GM23248 (cell line): ENCODE measurements around the gene FLAD1. TPM values are rescaled to one million over a fixed set of nuclear protein-coding genes. Genes with fewer than 3 reads are reported as not detected.
A peak's percentile ranks its signal among the peaks of the same experiment; 100 is the strongest.

Experiments used
- DNase-seq: peaks from one replicate; pipeline ENCODE4 v3.0.0-alpha.2; 2015
- H2AFZ ChIP-seq: fragments of 200-600 bp; sonication (generic); 2 replicates; pipeline ENCODE4 v1.6.1; 2016; ENCODE audit warnings: antibody characterized with exemption
- H3F3A ChIP-seq: fragments of 200-600 bp; sonication (generic); 2 replicates; pipeline ENCODE4 v1.6.1; 2016; ENCODE audit warnings: mild to moderate bottlenecking, antibody characterized with exemption, mixed run types; ENCODE audit not compliant: insufficient read depth
- H3K27ac ChIP-seq: fragments of 200-600 bp; sonication (generic); 2 replicates; pipeline ENCODE4 v1.5.1; 2016; ENCODE audit warnings: mild to moderate bottlenecking
- H3K27me3 ChIP-seq: fragments of 200-600 bp; sonication (generic); replicated peaks from 2 replicates; pipeline ENCODE4 v1.6.1; 2016; ENCODE audit warnings: mild to moderate bottlenecking; ENCODE audit not compliant: insufficient read depth
- H3K36me3 ChIP-seq: fragments of 200-600 bp; sonication (generic); 2 replicates; pipeline ENCODE4 v1.6.1; 2016; ENCODE audit warnings: low read depth, mild to moderate bottlenecking
- H3K4me1 ChIP-seq: fragments of 200-600 bp; sonication (generic); 2 replicates; pipeline ENCODE4 v1.6.1; 2016; ENCODE audit warnings: mild to moderate bottlenecking; ENCODE audit not compliant: insufficient read depth
- H3K4me2 ChIP-seq: fragments of 200-600 bp; sonication (generic); one replicate; pipeline ENCODE4 v1.6.1; 2016; ENCODE audit warnings: mild to moderate bottlenecking; ENCODE audit not compliant: unreplicated experiment
- H3K4me3 ChIP-seq: fragments of 200-600 bp; sonication (generic); 2 replicates; pipeline ENCODE4 v1.5.1; 2016; ENCODE audit warnings: mild to moderate bottlenecking
- H3K79me2 ChIP-seq: fragments of 200-600 bp; sonication (generic); 2 replicates; pipeline ENCODE4 v1.6.1; 2016; ENCODE audit warnings: mild to moderate bottlenecking; ENCODE audit not compliant: insufficient read depth
- H3K9ac ChIP-seq: fragments of 200-600 bp; sonication (generic); 2 replicates; pipeline ENCODE4 v1.6.1; 2016; ENCODE audit warnings: mild to moderate bottlenecking
- H3K9me2 ChIP-seq: fragments of 200-600 bp; sonication (generic); 2 replicates; pipeline ENCODE4 v1.6.1; 2016; ENCODE audit warnings: mixed run types, mild to moderate bottlenecking, moderate library complexity; ENCODE audit not compliant: insufficient read depth
- H3K9me3 ChIP-seq: fragments of 200-600 bp; sonication (generic); one replicate; pipeline ENCODE4 v1.6.1; 2017; ENCODE audit warnings: low read depth
- H4K20me1 ChIP-seq: fragments of 200-600 bp; sonication (generic); 2 replicates; pipeline ENCODE4 v1.6.0; 2016; ENCODE audit not compliant: insufficient read depth
- EZH2 ChIP-seq: fragments of 200-600 bp; sonication (generic); IDR thresholded peaks from 2 replicates; pipeline ENCODE4 v1.6.1; 2018; ENCODE audit warnings: antibody characterized with exemption, mild to moderate bottlenecking; ENCODE audit not compliant: insufficient read depth, poor library complexity, severe bottlenecking
- EZH2phosphoT487 ChIP-seq: fragments of 200-600 bp; sonication (generic); IDR thresholded peaks from 2 replicates; pipeline ENCODE4 v1.6.1; 2018; ENCODE audit warnings: antibody characterized with exemption, moderate library complexity, mild to moderate bottlenecking, low read depth; ENCODE audit not compliant: insufficient read depth
- WGBS, 2 experiments: methylation state at CpG; one replicate each; pipeline ENCODE4 v1.1.6; 2015 to 2017; ENCODE audit warnings: low lambda C conversion rate in 2 of 2, low coverage in 1 of 2; ENCODE audit errors: missing lambda C conversion rate in 2 of 2; 5-methylcytosine and 5-hydroxymethylcytosine counted together
- in situ Hi-C: fragments of 300-500 bp; cut with MboI; formaldehyde crosslinking; loops from 2 replicates; pipeline ENCODE4 v1.15.0; 2020
- polyA plus RNA-seq: library from polyadenylated mRNA; unstranded; fragments of >200 nt; fragmentation: Nextera tagmentation; extraction: Ambion mirVana; gene quantifications from 2 replicates; pipeline ENCODE4 v1.2.1, GENCODE V29; 2016
- total RNA-seq: library from RNA; depleted of rRNA; stranded (reverse); fragments of >200 nt; shearing (Covaris generic); gene quantifications from 2 replicates; pipeline ENCODE4 v1.2.3, GENCODE V29; 2014; rRNA removed

Gene FLAD1
- total RNA-seq (15.6 and 21.3 TPM in 2 replicates), polyA plus RNA-seq (26.4 and 30.2 TPM in 2 replicates)

- H3K4me3 ChIP-seq = peak within 1 kb of the TSS; percentile 92
- no peak within 1 kb of the TSS; the same call in 1 of the 2 replicates for H3K27ac ChIP-seq
- H3K9me2 ChIP-seq = no peaks in the 10 kb centered on the region
- no peaks in the 10 kb centered on the region for H3K27me3 ChIP-seq
- peak within 1 kb of the TSS; percentile 85 for H3K9ac ChIP-seq
- H2AFZ ChIP-seq = peak within 1 kb of the TSS; percentile 85
- TF ChIP-seq EZH2 = no peak
- no peak for TF ChIP-seq EZH2phosphoT487
- H3K4me2 ChIP-seq = peak within 1 kb of the TSS; percentile 99
- H3K79me2 ChIP-seq = peaks cover 73% of the 10 kb centered on the region
- no peaks in the 10 kb centered on the region; the same call in 1 of the 2 replicates for H3F3A ChIP-seq
- in situ Hi-C loops = no loop called here
- peak; percentile 100 for DNase-seq
- peaks cover 5% of the 10 kb centered on the region for H3K4me1 ChIP-seq
- H3K9me3 ChIP-seq = no peaks in the 10 kb centered on the region
- WGBS, 2 experiments = 0 to 1% methylated on average over 26 of the region's 26 CpGs
- H3K36me3 ChIP-seq = no peaks in the 10 kb centered on the region
- no peaks in the 10 kb centered on the region for H4K20me1 ChIP-seq
Measured at GRCh38 chr1:154982897-154983648, at the start of gene FLAD1. Gene FLAD1, plus strand, starts transcription at chr1:154983344. Its CDS starts 351 bp downstream, at chr1:154983695.

DNA sequence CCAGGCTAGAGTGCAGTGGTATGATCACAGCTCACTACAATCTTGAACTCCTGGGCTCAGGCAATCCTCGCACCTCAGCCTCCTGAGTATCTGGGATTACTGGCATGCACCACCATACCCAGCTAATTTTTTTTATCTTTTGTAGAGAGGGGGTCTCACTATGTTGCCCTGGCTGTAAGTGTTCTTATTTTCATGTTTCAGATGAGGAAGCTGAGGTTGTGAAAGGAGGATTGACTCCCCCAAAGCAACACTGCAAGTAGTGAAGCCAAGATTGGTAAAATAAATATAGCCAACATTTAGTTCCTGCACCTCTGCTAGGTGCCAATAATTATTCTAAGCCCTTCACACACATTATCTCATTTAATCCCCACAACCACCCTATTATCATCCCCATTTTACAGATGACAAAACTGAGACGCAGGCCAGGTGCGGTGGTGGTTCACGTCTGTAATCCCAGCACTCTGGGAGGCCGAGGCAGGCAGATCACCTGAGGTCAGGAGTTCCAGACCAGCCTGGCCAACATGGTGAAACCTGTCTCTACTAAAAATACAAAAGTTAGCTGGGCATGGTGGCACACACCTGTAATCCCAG lies 48.7 kb upstream of the FLAD1 start:
- DNase-seq = no peak
- 94 to 99% methylated on average over 5 of the region's 5 CpGs for WGBS, 2 experiments
- in situ Hi-C loops = no loop called here
- Histone ChIP-seq H2AFZ (no peak overlapping the region), H3K27me3 (no peaks in the 10 kb centered on the region), H3K79me2 (peaks cover 10% of the 10 kb centered on the region; the same call in 1 of the 2 replicates), H3K4me3 (no peak overlapping the region), H3K9me2 (no peaks in the 10 kb centered on the region), H4K20me1 (no peaks in the 10 kb centered on the region), H3K36me3 (no peaks in the 10 kb centered on the region), H3K9me3 (no peaks in the 10 kb centered on the region), H3K27ac (no peak overlapping the region), H3K4me1 (peaks cover 14% of the 10 kb centered on the region), H3F3A (peaks cover 16% of the 10 kb centered on the region), H3K4me2 (no peak overlapping the region), H3K9ac (no peak overlapping the region)
- TF ChIP-seq EZH2 = no peak
- no peak for TF ChIP-seq EZH2phosphoT487

GRCh38 chr1:154935749-154936554 lies 47.2 kb upstream of the FLAD1 start:
- DNase-seq = no peak
- H3F3A ChIP-seq = peaks cover 16% of the 10 kb centered on the region
- 35 to 45% methylated on average over 27 of the region's 27 CpGs for WGBS, 2 experiments
- H3K9ac ChIP-seq = peak overlapping the region; percentile 95
- peak overlapping the region; percentile 79 for H3K4me3 ChIP-seq
- in situ Hi-C loops = no loop called here
- peak overlapping the region; percentile 89 for H2AFZ ChIP-seq
- TF ChIP-seq EZH2phosphoT487 = no peak
- TF ChIP-seq EZH2 = no peak
- H3K9me2 ChIP-seq = no peaks in the 10 kb centered on the region
- H3K4me2 ChIP-seq = peak overlapping the region; percentile 95
- H4K20me1 ChIP-seq = no peaks in the 10 kb centered on the region
- H3K27me3 ChIP-seq = no peaks in the 10 kb centered on the region
- peaks cover 10% of the 10 kb centered on the region; the same call in 1 of the 2 replicates for H3K79me2 ChIP-seq
- H3K4me1 ChIP-seq = peaks cover 14% of the 10 kb centered on the region
- H3K9me3 ChIP-seq = no peaks in the 10 kb centered on the region
- H3K27ac ChIP-seq = peak overlapping the region; percentile 95
- no peaks in the 10 kb centered on the region for H3K36me3 ChIP-seq

DNA sequence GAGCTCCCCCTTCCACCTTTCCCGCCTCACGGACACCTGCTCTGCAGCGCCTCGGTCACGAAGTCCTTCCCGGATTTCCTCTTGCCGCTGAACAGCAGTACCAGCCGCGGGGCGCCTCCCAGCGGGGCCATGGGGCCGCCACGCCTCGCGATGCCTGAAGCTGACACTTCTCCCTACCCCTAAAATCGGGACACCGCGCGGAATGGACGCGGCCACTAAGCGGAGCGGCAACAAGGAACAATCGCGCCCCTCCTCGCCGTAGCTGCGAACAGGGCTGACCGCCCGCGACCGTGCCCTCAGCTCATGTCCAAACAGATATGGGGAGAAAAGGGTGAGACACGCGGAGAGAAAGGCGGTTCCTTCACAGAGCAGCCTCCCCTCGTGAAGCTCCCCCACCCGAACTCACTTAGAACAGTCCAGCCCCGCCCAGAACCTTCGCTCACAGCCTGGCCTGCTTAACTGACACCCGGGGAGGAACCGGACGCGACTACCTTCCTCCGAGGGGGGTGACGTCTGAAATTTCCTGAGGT lies 46.5 kb upstream of the FLAD1 start, which contains the start of gene PMVK:
TSS of gene PMVK (minus strand) at position 165 of the 530 bp plus-strand sequence. CDS start at position 131, 34 bp downstream.
- DNase-seq = peak; percentile 98
- Histone ChIP-seq H4K20me1 (no peaks in the 10 kb centered on the region), H3K4me3 (peak within 1 kb of the TSS; percentile 79), H3K9me3 (no peaks in the 10 kb centered on the region), H2AFZ (peak within 1 kb of the TSS; percentile 89), H3K27ac (peak within 1 kb of the TSS; percentile 95), H3K79me2 (peaks cover 10% of the 10 kb centered on the region; the same call in 1 of the 2 replicates), H3K4me1 (peaks cover 14% of the 10 kb centered on the region), H3K9ac (peak within 1 kb of the TSS; percentile 95), H3K27me3 (no peaks in the 10 kb centered on the region), H3K9me2 (no peaks in the 10 kb centered on the region), H3K36me3 (no peaks in the 10 kb centered on the region), H3K4me2 (peak within 1 kb of the TSS; percentile 95), H3F3A (peaks cover 16% of the 10 kb centered on the region)
- in situ Hi-C loops = no loop called here
- no peak for TF ChIP-seq EZH2phosphoT487
- 1% methylated on average over 43 to 44 of the region's 45 CpGs for WGBS, 2 experiments
